Gastroesophageal sphincter (tissue), 3 donors: ENCODE results near the gene ARHGEF7.

Source experiments
- CTCF ChIP-seq, 4 experiments: fragments of 200-600 bp in 2 of 4; fragments of 450-650 bp in 2 of 4; sonication (generic) in 1 of 4; IDR thresholded peaks; one replicate each; pipeline ENCODE4 v1.5.1; 2017 to 2019; ENCODE audit warnings: antibody characterized with exemption in 4 of 4, mild to moderate bottlenecking in 2 of 4, moderate library complexity in 2 of 4
- EP300 ChIP-seq: sonication (generic); formaldehyde crosslinking; IDR thresholded peaks from one replicate; pipeline ENCODE4 v1.6.1; 2017; ENCODE audit warnings: antibody characterized with exemption, mild to moderate bottlenecking

- TF ChIP-seq CTCF (IDR thresholded peaks at IDR 0.05), result no peak
- TF ChIP-seq EP300, result no peak
These were observed 21.5 kb upstream of the ARHGEF7 start for GRCh38 chr13:111093634-111094033.
